HCT116 (cell line): Measurements from ENCODE around the gene PLCH2.
"Not testable (repeated sequence)": the region's sequence is repeated elsewhere in the genome, so short reads cannot be mapped to it uniquely, and the experiment has no call there.

Source experiments
- ATF3 ChIP-seq: IDR thresholded peaks from 2 replicates; pipeline ENCODE4 v1.6.1; 2012
- CBX3 ChIP-seq: IDR thresholded peaks from 2 replicates; pipeline ENCODE4 v1.6.1; 2012; ENCODE audit warnings: low read depth
- EGR1 ChIP-seq: IDR thresholded peaks from 2 replicates; pipeline ENCODE4 v1.6.1; 2012; ENCODE audit warnings: low read depth
- FOSL1 ChIP-seq: IDR thresholded peaks from 2 replicates; pipeline ENCODE4 v1.6.1; 2012; ENCODE audit warnings: low read depth
- JUND ChIP-seq: IDR thresholded peaks from 2 replicates; pipeline ENCODE4 v1.6.1; 2012
- POLR2A ChIP-seq: IDR thresholded peaks from 2 replicates; pipeline ENCODE4 v1.7.0; 2011; ENCODE audit warnings: borderline replicate concordance; ENCODE audit not compliant: insufficient read depth, insufficient read length; ENCODE audit errors: extremely low read depth
- RAD21 ChIP-seq: IDR thresholded peaks from 2 replicates; pipeline ENCODE4 v1.6.1; 2012; ENCODE audit warnings: low read depth, mild to moderate bottlenecking
- SRF ChIP-seq: IDR thresholded peaks from 2 replicates; pipeline ENCODE4 v1.6.1; 2012; ENCODE audit warnings: low read depth
- ZFX ChIP-seq: fragments of 450-650 bp; IDR thresholded peaks from 2 replicates; pipeline ENCODE4 v1.6.1; 2017
- TF ChIP-seq, protein P1 (sequence below), 3 experiments: fragments of 200-600 bp in 1 of 3; sonication (generic) in 1 of 3; IDR thresholded peaks in 2 of 3; conservative IDR thresholded peaks in 1 of 3; 2 replicates each; pipeline ENCODE4 v1.5.1; 2012 to 2017; ENCODE audit warnings: low read depth in 2 of 3, low read length in 2 of 3, antibody characterized with exemption in 1 of 3, borderline replicate concordance in 1 of 3, control low read depth in 1 of 3, mild to moderate bottlenecking in 1 of 3, mixed read lengths in 1 of 3, mixed run types in 1 of 3, moderate library complexity in 1 of 3; ENCODE audit not compliant: insufficient read depth in 1 of 3

DNA sequence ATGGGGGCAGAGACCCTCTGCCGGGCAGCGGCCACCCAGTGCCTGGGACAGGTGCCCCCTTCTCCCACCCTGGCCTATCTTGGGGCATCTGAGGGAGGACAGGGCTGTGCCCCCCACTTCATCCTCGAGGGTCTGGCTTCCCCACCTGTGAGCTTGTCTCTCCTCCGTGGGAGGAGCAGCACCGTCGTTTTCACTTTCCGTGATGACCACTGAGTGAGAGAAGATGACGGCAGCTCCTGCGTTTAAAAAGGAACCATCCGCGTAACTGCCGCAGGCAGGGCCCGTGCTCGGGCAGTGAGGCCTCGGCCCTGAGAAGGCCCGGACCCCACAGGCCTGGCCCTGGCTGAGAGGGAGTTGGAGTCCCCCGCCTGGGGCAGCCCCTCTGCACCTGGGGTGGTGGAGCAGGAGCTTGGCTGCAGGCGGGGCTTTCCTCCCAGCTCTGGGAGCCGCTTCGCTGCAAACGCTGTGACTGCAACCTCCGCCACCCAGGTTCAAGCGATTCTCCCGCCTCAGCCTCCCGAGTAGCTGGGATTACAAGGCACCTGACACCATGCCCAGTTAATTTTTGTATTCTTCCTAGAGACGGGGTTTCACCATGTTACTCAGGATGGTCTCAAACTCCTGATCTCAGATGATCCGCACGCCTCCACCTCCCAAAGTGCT lies 73.4 kb downstream of the PLCH2 start:
- TF ChIP-seq, protein P1, sequence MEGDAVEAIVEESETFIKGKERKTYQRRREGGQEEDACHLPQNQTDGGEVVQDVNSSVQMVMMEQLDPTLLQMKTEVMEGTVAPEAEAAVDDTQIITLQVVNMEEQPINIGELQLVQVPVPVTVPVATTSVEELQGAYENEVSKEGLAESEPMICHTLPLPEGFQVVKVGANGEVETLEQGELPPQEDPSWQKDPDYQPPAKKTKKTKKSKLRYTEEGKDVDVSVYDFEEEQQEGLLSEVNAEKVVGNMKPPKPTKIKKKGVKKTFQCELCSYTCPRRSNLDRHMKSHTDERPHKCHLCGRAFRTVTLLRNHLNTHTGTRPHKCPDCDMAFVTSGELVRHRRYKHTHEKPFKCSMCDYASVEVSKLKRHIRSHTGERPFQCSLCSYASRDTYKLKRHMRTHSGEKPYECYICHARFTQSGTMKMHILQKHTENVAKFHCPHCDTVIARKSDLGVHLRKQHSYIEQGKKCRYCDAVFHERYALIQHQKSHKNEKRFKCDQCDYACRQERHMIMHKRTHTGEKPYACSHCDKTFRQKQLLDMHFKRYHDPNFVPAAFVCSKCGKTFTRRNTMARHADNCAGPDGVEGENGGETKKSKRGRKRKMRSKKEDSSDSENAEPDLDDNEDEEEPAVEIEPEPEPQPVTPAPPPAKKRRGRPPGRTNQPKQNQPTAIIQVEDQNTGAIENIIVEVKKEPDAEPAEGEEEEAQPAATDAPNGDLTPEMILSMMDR (IDR thresholded peaks at IDR 0.05 in 2 of 3, conservative IDR thresholded peaks at IDR 0.05 in 1 of 3; ENCODE audit: borderline replicate concordance in 1 of 3, insufficient read depth in 1 of 3, low read depth in 2 of 3, low read length in 2 of 3): not testable (repeated sequence)
- not testable (repeated sequence) for TF ChIP-seq RAD21, POLR2A, SRF, ATF3, EGR1, CBX3, ZFX, FOSL1, JUND
